Mesendoderm (in vitro differentiated cells): Measurements from ENCODE around the gene SPRED3.

Source experiments
- DNase-seq: peaks from one replicate; pipeline ENCODE4 v3.0.0; 2013
- H2AK5ac ChIP-seq: 2 replicates; pipeline ENCODE4 v1.6.1; 2013; ENCODE audit warnings: low read length, inconsistent platforms
- H2BK120ac ChIP-seq: 2 replicates; pipeline ENCODE4 v1.6.1; 2013; ENCODE audit warnings: low read depth, mild to moderate bottlenecking, low read length, moderate library complexity, mixed read lengths
- H2BK15ac ChIP-seq: replicated peaks from 2 replicates; pipeline ENCODE4 v1.6.1; 2013; ENCODE audit warnings: low read depth, mild to moderate bottlenecking, moderate library complexity
- H2BK5ac ChIP-seq: 2 replicates; pipeline ENCODE4 v1.6.1; 2013; ENCODE audit warnings: low read length, inconsistent platforms
- H3K18ac ChIP-seq: 2 replicates; pipeline ENCODE4 v1.6.1; 2013; ENCODE audit warnings: mild to moderate bottlenecking, low read length, mixed read lengths
- H3K23ac ChIP-seq: one replicate; pipeline ENCODE4 v1.6.1; 2013; ENCODE audit warnings: low read length
- H3K27ac ChIP-seq: 2 replicates; pipeline ENCODE4 v1.5.1; 2013; ENCODE audit warnings: low read depth, mild to moderate bottlenecking, inconsistent platforms, low read length, moderate library complexity
- H3K27me3 ChIP-seq: 2 replicates; pipeline ENCODE4 v1.6.1; 2013; ENCODE audit warnings: low read length, control low read depth, mild to moderate bottlenecking, inconsistent platforms; ENCODE audit not compliant: insufficient read depth, poor library complexity
- H3K36me3 ChIP-seq: 2 replicates; pipeline ENCODE4 v1.6.1; 2013; ENCODE audit warnings: low read length, inconsistent platforms; ENCODE audit not compliant: control insufficient read depth, insufficient read depth
- H3K4ac ChIP-seq: one replicate; pipeline ENCODE4 v1.6.1; 2013; ENCODE audit warnings: low read depth, mild to moderate bottlenecking, low read length, moderate library complexity
- H3K4me1 ChIP-seq: 2 replicates; pipeline ENCODE4 v1.6.1; 2013; ENCODE audit warnings: low read depth, low read length, inconsistent platforms; ENCODE audit not compliant: control insufficient read depth
- H3K4me2 ChIP-seq: 2 replicates; pipeline ENCODE4 v1.6.1; 2013; ENCODE audit warnings: low read length
- H3K4me3 ChIP-seq: 2 replicates; pipeline ENCODE4 v1.5.1; 2013; ENCODE audit warnings: mild to moderate bottlenecking, low read length
- H3K56ac ChIP-seq: one replicate; pipeline ENCODE4 v1.6.1; 2013; ENCODE audit warnings: low read length
- H3K79me1 ChIP-seq: 2 replicates; pipeline ENCODE4 v1.6.1; 2013; ENCODE audit warnings: low read length, inconsistent platforms
- H3K79me2 ChIP-seq: 2 replicates; pipeline ENCODE4 v1.6.1; 2013; ENCODE audit warnings: mild to moderate bottlenecking, low read length; ENCODE audit not compliant: control insufficient read depth, insufficient read depth
- H3K9ac ChIP-seq: 2 replicates; pipeline ENCODE4 v1.6.1; 2013; ENCODE audit warnings: low read length, inconsistent platforms
- H4K5ac ChIP-seq: one replicate; pipeline ENCODE4 v1.6.1; 2013; ENCODE audit warnings: low read length
- H4K8ac ChIP-seq: one replicate; pipeline ENCODE4 v1.6.1; 2013; ENCODE audit warnings: low read depth, mild to moderate bottlenecking, control low read depth, low read length, moderate library complexity
- WGBS: extraction: QIAGEN DNeasy Blood & Tissue Kit; methylation state at CpG from one replicate; pipeline ENCODE4 v1.1.7; 2013; ENCODE audit warnings: low lambda C conversion rate, missing lambda C conversion rate; ENCODE audit not compliant: insufficient coverage; ENCODE audit errors: extremely low coverage; 5-methylcytosine and 5-hydroxymethylcytosine counted together

SPRED3 gene

GRCh38 chr19:38443458-38443999 lies 55.0 kb downstream of the SPRED3 start:
- H4K5ac ChIP-seq: no peak overlapping the region
- H4K8ac ChIP-seq: no peak overlapping the region
- no CpG with 5 or more reads among the region's 15 CpGs for WGBS
- no peaks in the 10 kb centered on the region for H3K4me1 ChIP-seq
- no peak overlapping the region for H2BK5ac ChIP-seq
- H3K36me3 ChIP-seq: no peaks in the 10 kb centered on the region
- no peak for DNase-seq
- H3K18ac ChIP-seq: no peak overlapping the region
- H3K56ac ChIP-seq: no peak overlapping the region
- H3K27ac ChIP-seq: no peak overlapping the region
- no peak overlapping the region for H3K4me3 ChIP-seq
- H3K27me3 ChIP-seq: no peaks in the 10 kb centered on the region
- no peaks in the 10 kb centered on the region for H3K79me2 ChIP-seq
- no peak overlapping the region for H3K9ac ChIP-seq
- no peak overlapping the region for H2BK15ac ChIP-seq
- H3K79me1 ChIP-seq: no peaks in the 10 kb centered on the region
- no peak overlapping the region for H3K4me2 ChIP-seq
- no peak overlapping the region for H3K23ac ChIP-seq
- H3K4ac ChIP-seq: no peak overlapping the region
- H2BK120ac ChIP-seq: no peak overlapping the region
- no peak overlapping the region for H2AK5ac ChIP-seq

GRCh38 chr19:38444026-38444425 lies 55.5 kb downstream of the SPRED3 start:
- Histone ChIP-seq H3K9ac (no peak overlapping the region), H3K4ac (no peak overlapping the region), H3K18ac (no peak overlapping the region), H3K4me3 (no peak overlapping the region), H3K27ac (no peak overlapping the region), H2BK120ac (no peak overlapping the region), H3K79me1 (no peaks in the 10 kb centered on the region), H4K8ac (no peak overlapping the region), H2BK15ac (no peak overlapping the region), H2AK5ac (no peak overlapping the region), H3K4me1 (no peaks in the 10 kb centered on the region), H3K56ac (no peak overlapping the region), H3K36me3 (no peaks in the 10 kb centered on the region), H3K23ac (no peak overlapping the region), H2BK5ac (no peak overlapping the region), H3K4me2 (no peak overlapping the region), H4K5ac (no peak overlapping the region), H3K79me2 (no peaks in the 10 kb centered on the region), H3K27me3 (no peaks in the 10 kb centered on the region)
- no CpG with 5 or more reads among the region's 7 CpGs for WGBS
- DNase-seq: no peak

GRCh38 chr19:38445362-38445761 lies 56.9 kb downstream of the SPRED3 start:
- WGBS: no CpG with 5 or more reads among the region's 7 CpGs
- H3K79me1 ChIP-seq: no peaks in the 10 kb centered on the region

GRCh38 chr19:38448225-38448624 lies 59.7 kb downstream of the SPRED3 start:
- Histone ChIP-seq H3K4ac (no peak overlapping the region), H3K4me1 (no peaks in the 10 kb centered on the region), H3K9ac (no peak overlapping the region), H3K56ac (no peak overlapping the region), H2BK15ac (no peak overlapping the region), H4K5ac (no peak overlapping the region), H3K36me3 (no peaks in the 10 kb centered on the region), H2BK120ac (no peak overlapping the region), H3K4me3 (no peak overlapping the region), H2BK5ac (no peak overlapping the region), H3K23ac (no peak overlapping the region), H3K79me1 (no peaks in the 10 kb centered on the region), H3K27me3 (no peaks in the 10 kb centered on the region), H2AK5ac (no peak overlapping the region), H3K27ac (no peak overlapping the region), H3K18ac (no peak overlapping the region), H3K79me2 (no peaks in the 10 kb centered on the region), H4K8ac (no peak overlapping the region), H3K4me2 (no peak overlapping the region)
- WGBS: no CpG with 5 or more reads among the region's 9 CpGs
- DNase-seq: no peak

More at GRCh38 chr19:38445362-38445761, 56.9 kb downstream of the SPRED3 start:
- no peak overlapping the region for H4K5ac ChIP-seq
- no peaks in the 10 kb centered on the region for H3K27me3 ChIP-seq
- H3K9ac ChIP-seq: no peak overlapping the region
- no peaks in the 10 kb centered on the region for H3K36me3 ChIP-seq
- no peak for DNase-seq
- H3K4me2 ChIP-seq: no peak overlapping the region
- H4K8ac ChIP-seq: no peak overlapping the region
- no peak overlapping the region for H3K18ac ChIP-seq
- H3K56ac ChIP-seq: no peak overlapping the region
- H2BK120ac ChIP-seq: no peak overlapping the region
- H3K27ac ChIP-seq: no peak overlapping the region
- no peak overlapping the region for H3K4me3 ChIP-seq
- H3K23ac ChIP-seq: no peak overlapping the region
- H2AK5ac ChIP-seq: no peak overlapping the region
- no peak overlapping the region for H2BK15ac ChIP-seq
- H2BK5ac ChIP-seq: no peak overlapping the region
- H3K79me2 ChIP-seq: no peaks in the 10 kb centered on the region
- H3K4ac ChIP-seq: no peak overlapping the region
- no peaks in the 10 kb centered on the region for H3K4me1 ChIP-seq
